ENCODE data around the gene SLC5A11. TPM values are rescaled to one million over a fixed set of nuclear protein-coding genes. Genes with fewer than 3 reads are reported as not detected.

SLC5A11 gene
- total RNA-seq, 1 donor from 2014 or later: not detected

DNA sequence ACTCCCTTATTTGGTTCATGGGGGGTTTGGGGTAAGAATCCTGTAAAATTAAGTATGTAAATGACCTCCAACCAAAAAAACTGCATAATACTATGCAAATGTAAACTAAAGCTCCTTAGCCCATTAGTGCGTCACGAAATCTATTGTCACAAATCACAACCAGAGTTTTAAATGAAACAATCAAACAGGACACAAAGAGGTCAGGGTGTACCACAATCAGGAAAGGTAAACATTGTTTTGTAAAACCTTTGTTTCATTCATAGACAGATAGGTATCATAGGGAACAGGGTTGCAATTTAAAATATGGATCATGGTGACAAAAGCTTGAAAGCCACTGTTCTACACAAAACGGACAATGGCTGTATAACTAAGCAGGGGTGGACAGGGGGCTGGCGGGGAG lies 108.4 kb downstream of the SLC5A11 start:
- H3K4me1 Mint-ChIP-seq (ENCODE audit: low read depth, unreplicated experiment): peaks cover 3% of the 10 kb centered on the region
- no peaks in the 10 kb centered on the region for H3K27me3 Mint-ChIP-seq (ENCODE audit: low read depth, unreplicated experiment)
- no peaks in the 10 kb centered on the region for H3K4me1 ChIP-seq (ENCODE audit: insufficient read depth, low read length)
- FAIRE-seq (no peak), DNase-seq (ENCODE audit: low read depth) (no peak)
- H2AFZ ChIP-seq (ENCODE audit: low read depth, low read length): no peak overlapping the region
- H3K79me2 ChIP-seq (ENCODE audit: insufficient read depth, low read length): no peaks in the 10 kb centered on the region
- no peak overlapping the region for H3K4me2 ChIP-seq (ENCODE audit: low read length)
- TF ChIP-seq, protein P1, sequence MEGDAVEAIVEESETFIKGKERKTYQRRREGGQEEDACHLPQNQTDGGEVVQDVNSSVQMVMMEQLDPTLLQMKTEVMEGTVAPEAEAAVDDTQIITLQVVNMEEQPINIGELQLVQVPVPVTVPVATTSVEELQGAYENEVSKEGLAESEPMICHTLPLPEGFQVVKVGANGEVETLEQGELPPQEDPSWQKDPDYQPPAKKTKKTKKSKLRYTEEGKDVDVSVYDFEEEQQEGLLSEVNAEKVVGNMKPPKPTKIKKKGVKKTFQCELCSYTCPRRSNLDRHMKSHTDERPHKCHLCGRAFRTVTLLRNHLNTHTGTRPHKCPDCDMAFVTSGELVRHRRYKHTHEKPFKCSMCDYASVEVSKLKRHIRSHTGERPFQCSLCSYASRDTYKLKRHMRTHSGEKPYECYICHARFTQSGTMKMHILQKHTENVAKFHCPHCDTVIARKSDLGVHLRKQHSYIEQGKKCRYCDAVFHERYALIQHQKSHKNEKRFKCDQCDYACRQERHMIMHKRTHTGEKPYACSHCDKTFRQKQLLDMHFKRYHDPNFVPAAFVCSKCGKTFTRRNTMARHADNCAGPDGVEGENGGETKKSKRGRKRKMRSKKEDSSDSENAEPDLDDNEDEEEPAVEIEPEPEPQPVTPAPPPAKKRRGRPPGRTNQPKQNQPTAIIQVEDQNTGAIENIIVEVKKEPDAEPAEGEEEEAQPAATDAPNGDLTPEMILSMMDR (IDR thresholded peaks at IDR 0.05; ENCODE audit: insufficient read depth, low read depth, low read length): no peak
- no peak for TF ChIP-seq EZH2 (IDR thresholded peaks at IDR 0.05; ENCODE audit: insufficient read depth, low read length)
- H3K36me3 ChIP-seq (ENCODE audit: insufficient read depth, low read length): peaks cover 62% of the 10 kb centered on the region
- H4K20me1 ChIP-seq (ENCODE audit: insufficient read depth, low read length): peaks cover 5% of the 10 kb centered on the region
- H3K27ac ChIP-seq (ENCODE audit: low read depth, low read length): no peak overlapping the region
- H3K4me3 Mint-ChIP-seq (ENCODE audit: unreplicated experiment): no peak overlapping the region
- peaks cover 33% of the 10 kb centered on the region for H3K36me3 Mint-ChIP-seq (ENCODE audit: low read depth, unreplicated experiment)
- no peak overlapping the region for H3K9ac ChIP-seq (ENCODE audit: low read length)
- no peak overlapping the region for H3K4me3 ChIP-seq (ENCODE audit: insufficient read depth, low read depth, low read length)
- H3K9me3 ChIP-seq (ENCODE audit: insufficient read depth, low read depth, low read length): no peaks in the 10 kb centered on the region
- H3K27ac Mint-ChIP-seq (ENCODE audit: unreplicated experiment): no peak overlapping the region
- H3K27me3 ChIP-seq (ENCODE audit: insufficient read depth, low read length): no peaks in the 10 kb centered on the region
- H3K9me3 Mint-ChIP-seq (ENCODE audit: unreplicated experiment): no peaks in the 10 kb centered on the region

DNA sequence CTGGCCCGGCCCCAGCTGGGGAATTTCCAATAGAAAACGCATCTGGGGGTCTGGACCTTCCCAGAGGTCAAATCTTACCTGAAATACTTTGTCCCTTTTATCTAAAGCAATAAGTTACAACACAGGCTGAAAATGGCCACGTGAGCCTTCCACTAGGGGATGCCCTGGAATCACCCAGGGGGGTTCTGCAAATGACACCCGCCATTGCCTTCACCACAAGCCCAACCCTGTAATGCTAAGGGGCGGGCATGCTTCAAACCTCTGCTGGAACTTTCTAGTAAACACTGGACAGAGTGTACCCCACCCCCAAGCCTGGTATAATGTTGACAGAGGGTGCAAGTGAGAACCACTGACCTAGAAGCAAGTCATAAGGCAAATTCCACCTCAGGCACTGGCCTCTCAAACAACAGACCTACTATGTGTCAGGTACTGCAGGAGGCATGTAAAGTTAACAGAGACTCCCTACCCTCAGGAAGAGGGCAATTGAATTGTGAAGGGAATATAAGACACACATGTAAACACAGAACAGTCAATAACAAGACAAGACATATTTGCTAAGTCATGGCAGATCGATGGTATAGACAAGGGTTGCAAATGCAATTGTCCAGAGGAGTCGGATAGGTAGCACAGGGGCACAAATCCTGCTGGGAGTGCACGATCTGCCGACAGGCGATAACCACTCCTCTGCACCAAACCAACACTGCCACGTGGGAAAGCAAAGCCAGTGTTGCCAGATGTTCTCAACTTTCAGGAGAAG lies 110.4 kb downstream of the SLC5A11 start:
- H3K36me3 ChIP-seq (ENCODE audit: insufficient read depth, low read length): peaks cover 62% of the 10 kb centered on the region

More for the DNA sequence above, 110.4 kb downstream of the SLC5A11 start:
- H3K9ac ChIP-seq (ENCODE audit: low read length): no peak overlapping the region
- no peak overlapping the region for H3K4me2 ChIP-seq (ENCODE audit: low read length)
- Mint-ChIP-seq H3K27ac (ENCODE audit: unreplicated experiment) (no peak overlapping the region), H3K27me3 (ENCODE audit: low read depth, unreplicated experiment) (no peaks in the 10 kb centered on the region), H3K4me1 (ENCODE audit: low read depth, unreplicated experiment) (no peaks in the 10 kb centered on the region), H3K36me3 (ENCODE audit: low read depth, unreplicated experiment) (peaks cover 28% of the 10 kb centered on the region), H3K9me3 (ENCODE audit: unreplicated experiment) (no peaks in the 10 kb centered on the region), H3K4me3 (ENCODE audit: unreplicated experiment) (no peak overlapping the region)
- FAIRE-seq (no peak), DNase-seq (ENCODE audit: low read depth) (no peak)
- no peak overlapping the region for H3K27ac ChIP-seq (ENCODE audit: low read depth, low read length)
- H3K4me3 ChIP-seq (ENCODE audit: insufficient read depth, low read depth, low read length): no peak overlapping the region
- peaks cover 5% of the 10 kb centered on the region for H4K20me1 ChIP-seq (ENCODE audit: insufficient read depth, low read length)
- no peaks in the 10 kb centered on the region for H3K9me3 ChIP-seq (ENCODE audit: insufficient read depth, low read depth, low read length)
- no peak for TF ChIP-seq EZH2 (IDR thresholded peaks at IDR 0.05; ENCODE audit: insufficient read depth, low read length)
- TF ChIP-seq, protein P1 (IDR thresholded peaks at IDR 0.05; ENCODE audit: insufficient read depth, low read depth, low read length): no peak
- H3K4me1 ChIP-seq (ENCODE audit: insufficient read depth, low read length): no peaks in the 10 kb centered on the region
- no peaks in the 10 kb centered on the region for H3K79me2 ChIP-seq (ENCODE audit: insufficient read depth, low read length)
- no peaks in the 10 kb centered on the region for H3K27me3 ChIP-seq (ENCODE audit: insufficient read depth, low read length)
- H2AFZ ChIP-seq (ENCODE audit: low read depth, low read length): no peak overlapping the region
